DMS153 treated with DMSO at 0.1 percent for 48 hours (cell line): ENCODE measurements around the gene GABPA.
A peak's percentile ranks its signal among the peaks of the same experiment; 100 is the strongest.
"Not testable (repeated sequence)": the region's sequence is repeated elsewhere in the genome, so short reads cannot be mapped to it uniquely, and the experiment has no call there.

Experiments
- DNase-seq: peaks from one replicate; lab custom pipeline; 2025; ENCODE audit not compliant: unreplicated experiment; lab: John Stamatoyannopoulos, UW

GABPA gene

DNA sequence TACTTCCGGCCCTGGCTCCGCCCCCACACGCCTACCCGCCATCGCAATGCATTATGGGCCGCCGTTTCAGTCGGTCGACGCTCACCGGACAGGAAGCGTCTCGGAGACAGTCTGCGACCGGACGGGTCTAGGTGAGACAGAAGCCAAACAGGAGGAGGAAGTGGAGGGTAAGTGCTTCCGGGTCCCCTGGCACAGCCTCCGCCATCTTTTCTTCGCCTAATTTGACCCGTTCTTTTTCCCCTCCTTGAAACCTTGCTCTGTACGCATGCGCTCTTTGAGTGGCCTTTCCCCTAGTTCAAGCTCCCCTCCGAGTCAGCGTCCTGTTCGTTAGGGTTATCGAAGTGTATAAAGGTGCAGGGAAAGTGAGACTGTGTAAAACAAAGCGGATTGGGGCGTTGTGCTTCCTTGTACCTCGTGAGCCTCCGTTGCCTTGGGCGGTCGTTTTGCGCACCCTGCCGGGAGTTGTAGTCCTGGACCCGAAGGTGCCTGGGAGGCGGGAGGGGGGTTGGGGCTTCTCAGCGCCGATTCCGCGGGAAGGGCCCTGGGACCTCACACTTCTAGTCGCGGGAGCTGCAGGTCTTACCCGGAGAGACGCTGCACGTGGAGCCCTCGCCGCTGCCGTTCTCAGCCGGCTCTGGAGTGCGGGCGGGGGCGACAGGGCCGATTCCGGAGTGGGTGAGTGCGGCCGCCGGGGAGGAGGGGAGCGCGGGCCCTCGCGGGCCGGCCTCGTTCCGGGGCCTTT is at the start of gene GABPA, which contains the start of gene ATP5PF:
TSS of gene GABPA (plus strand) at position 69 of the 742 bp plus-strand sequence. CDS start 6,627 bp downstream, outside the sequence.
TSS of gene ATP5PF (minus strand) at position 1 of the 742 bp plus-strand sequence. CDS start 5,110 bp downstream, outside the sequence.
- peak; percentile 90 for DNase-seq

DNA sequence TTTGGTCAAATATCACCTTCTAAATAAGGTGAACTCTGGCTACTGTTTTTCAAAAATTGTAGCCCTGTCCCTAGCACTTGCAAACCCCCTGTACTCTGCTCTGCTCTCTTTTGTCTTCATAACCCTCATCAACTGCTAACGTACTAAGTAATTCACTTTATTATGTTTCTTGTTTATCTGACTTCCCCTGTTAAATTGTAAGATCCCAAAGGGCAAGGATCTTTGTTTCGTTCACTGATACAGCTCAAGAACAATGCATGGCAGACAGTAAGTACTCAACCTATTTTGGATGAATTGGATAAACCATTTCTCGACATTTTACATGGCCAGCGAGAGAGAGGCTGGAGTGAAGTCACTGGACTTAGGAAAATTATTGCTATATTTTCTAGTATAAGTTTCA is 47.0 kb upstream of the GABPA start:
- no peak for DNase-seq

DNA sequence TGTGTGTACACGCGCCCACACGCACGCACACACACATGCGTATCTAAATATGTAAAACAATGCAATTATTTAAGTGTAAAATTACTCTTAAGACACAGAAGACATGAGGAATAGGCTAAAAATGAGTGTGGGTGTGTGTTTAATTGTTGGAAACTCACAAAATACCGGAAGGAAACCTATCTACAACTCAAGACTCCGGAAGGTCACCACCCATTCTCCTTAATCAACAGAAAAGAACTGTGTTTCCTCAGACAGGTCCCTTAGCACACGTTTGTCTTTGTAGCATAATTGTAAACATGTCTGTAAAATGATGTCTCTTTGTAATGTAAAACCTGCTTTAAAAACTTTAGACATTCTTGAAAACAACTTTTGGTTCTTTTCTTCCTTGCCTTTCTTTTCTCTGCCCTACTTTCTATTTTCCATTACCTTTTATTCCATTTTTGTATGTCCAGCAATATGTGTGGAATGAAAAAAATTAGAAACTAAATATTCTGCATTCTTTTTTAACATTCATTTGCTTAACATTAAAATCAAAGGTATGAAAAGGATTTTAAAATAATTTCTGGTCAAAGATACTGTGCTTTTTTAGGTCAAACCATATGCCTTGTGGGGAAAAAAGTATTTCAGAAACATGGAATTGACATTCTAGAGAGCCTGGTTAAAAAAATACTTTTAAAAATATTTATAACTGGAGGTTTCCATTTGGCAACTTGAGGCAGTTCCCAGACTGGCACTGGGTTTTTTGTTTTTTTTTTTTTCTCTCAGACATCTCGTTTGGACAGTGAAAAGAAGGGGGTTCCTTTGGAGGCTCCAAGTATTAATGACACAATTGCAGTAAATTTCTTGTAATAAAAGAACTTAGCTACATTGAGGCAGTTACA is 46.3 kb upstream of the GABPA start:
- DNase-seq = no peak

GRCh38 chr21:25689226-25689625 is 45.5 kb upstream of the GABPA start:
- no peak for DNase-seq

- no peak for DNase-seq
Measured at GRCh38 chr21:25691976-25692375, 42.8 kb upstream of the GABPA start.

DNA sequence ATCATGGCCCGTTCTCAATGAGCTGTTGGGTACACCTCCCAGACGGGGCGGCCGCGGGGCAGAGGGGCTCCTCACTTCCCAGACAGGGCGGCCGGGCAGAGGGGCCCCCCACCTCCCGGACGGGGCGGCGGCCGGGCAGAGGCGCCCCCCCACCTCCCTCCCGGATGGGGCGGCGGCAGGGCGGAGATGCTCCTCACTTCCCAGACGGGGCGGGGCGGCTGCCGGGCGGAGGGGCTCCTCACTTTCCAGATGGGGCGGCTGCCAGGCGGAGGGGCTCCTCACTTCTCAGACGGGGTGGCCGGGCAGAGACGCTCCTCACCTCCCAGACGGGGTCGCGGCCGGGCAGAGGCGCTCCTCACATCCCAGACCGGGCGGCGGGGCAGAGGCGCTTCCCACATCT is 39.3 kb upstream of the GABPA start:
- DNase-seq = not testable (repeated sequence)

GRCh38 chr21:25700741-25701140 is 34.0 kb upstream of the GABPA start:
- DNase-seq = no peak

DNA sequence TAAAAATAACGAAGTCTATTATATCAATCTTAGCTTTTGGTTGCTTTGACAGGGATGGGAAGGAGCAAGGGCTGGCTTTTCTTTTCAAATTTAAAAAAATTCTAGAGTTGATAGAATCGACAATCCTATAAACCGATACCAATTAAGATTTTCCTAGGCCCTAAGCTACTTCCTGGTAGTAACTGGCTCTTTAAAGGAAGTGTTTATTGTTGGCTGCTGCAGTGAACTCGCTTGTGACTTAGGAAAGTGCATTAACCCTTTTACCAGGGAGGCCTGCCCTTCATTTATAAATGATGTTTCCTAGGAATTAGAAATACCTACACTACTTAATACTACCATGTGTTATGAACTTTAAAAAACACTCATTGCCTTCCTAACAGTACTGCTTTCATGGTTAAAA is 33.2 kb upstream of the GABPA start:
- no peak for DNase-seq

DNA sequence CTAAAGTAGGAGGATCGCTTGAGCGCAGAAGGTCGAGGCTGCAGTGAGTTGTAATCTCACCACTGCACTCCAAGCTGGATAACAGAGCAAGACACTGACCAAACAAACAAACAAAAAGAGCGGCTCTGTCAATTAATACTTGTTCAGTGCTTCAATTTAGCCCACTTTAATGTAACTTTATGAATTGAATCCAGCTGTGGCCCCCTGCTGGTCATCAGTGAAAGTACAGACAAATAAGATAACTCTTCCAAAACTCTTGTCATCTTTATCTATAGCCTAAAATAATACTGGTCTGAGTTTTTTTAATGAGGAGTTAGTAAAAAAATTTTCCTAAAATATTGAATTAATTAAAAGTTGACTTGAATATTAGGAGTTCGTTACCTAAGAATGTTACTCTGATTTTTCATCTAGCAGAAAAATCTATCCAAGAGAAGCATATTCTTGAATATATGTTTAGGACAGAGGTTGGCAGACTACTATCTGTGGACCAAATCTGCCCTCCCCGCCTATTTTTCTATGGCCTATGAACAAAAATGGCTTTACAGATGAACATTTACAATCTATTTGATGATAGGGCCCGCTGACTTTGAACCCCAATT is 26.2 kb upstream of the GABPA start:
- DNase-seq = peak; percentile 3

- no peak for DNase-seq
Measured at GRCh38 chr21:25709684-25710265, 25.0 kb upstream of the GABPA start.

DNA sequence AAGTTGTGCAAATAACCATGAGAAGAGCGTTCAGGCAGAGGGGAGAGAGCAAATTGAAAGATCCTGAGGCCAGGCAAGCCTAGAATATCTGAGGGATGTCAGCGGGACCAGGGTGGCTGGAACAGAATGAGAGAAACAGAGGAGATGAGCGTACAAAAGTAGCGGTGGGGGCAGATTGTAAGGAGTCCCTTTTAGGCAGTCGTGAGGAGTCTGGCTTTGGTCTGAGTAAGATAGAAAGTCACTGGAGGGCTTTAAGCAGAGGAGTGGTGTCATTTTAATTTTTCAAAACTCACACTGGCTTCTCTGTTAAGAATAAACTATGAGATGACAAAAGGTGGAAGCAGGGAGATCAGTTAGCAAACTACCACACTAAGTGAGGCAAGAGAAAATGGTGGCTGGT is 24.2 kb upstream of the GABPA start:
- DNase-seq = no peak

- DNase-seq = not testable (repeated sequence)
Measured at GRCh38 chr21:25714066-25714465, 20.7 kb upstream of the GABPA start.

- DNase-seq = no peak
Measured at GRCh38 chr21:25717491-25718147, 17.2 kb upstream of the GABPA start.

DNA sequence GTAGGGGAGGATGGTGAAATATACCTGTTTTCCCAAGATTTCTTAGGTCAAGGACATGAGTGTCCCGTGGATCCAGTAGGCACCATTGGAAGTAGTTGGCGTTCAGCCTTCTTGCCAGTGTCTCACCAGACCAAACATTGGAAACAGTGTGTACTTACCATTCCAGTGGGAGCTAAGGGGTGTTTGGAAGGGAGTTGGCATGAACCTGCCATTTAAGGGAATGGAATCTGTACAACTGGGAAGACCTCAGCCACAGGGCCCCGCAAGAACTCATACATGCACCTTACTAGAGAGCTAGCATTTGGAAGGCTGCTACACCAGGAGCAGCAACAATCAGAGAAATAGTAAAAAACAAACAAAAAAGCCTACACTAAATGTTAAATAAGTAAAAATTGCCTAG is 12.8 kb upstream of the GABPA start:
- no peak for DNase-seq

DNA sequence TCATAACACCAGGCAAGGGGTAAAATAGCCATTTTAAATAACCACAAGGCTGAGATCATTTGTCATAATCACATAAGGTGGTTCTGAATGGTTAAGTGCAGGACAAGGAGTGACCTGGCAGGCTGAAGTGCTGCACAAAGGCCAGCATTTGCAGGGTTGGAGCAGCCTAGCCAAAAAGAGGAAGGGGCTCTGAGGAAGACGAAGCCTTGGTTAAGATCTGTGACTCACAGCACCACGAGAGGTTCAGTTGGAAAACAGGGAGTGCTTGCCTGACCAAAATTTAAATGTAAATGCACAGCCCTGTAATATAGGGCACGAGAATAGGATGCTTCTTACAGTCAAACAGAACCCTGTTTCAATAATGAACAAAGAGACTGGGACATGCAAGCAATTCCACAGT is 12.1 kb upstream of the GABPA start:
- DNase-seq = no peak

GRCh38 chr21:25732091-25732760 is 2.5 kb upstream of the GABPA start:
- DNase-seq = no peak

DNA sequence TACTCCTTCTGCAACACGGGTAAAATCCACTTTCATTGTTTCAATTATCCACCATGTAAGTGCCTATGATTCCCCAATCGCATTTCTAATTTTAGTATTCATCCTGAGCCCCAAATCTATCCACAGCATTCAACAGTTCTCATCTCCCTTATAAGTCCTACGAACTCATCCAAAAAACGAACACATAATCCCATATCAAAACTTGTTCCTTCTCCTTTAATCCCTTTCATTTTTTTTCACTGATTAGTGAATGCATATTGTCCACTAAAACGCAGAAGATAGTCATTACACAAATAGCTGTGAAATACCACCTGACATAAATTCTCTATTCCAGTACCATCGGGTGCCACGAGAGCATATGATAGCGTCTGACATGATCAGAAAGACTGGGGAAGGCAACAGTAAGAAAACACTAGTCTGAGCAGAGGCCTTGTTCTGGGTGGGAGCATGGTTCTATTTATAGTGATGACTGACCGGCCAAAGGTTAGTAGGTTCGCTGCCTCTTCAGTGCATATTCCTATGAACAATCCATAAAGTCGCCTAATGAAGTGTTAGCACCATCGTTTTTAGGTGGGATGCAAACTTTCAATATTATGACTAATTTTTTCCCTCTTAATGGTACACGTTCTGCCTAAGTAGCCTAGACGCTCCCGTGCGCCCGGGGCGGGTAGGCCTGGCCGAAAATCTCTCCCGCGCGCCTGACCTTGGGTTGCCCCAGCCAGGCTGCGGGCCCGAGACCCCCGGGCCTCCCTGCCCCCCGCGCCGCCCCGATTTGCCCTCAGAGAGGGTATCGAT is 716 bp upstream of the GABPA start:
- no peak for DNase-seq

GRCh38 chr21:25734654-25734903 is 193 bp upstream of the GABPA start:
- DNase-seq = no peak
